ENCODE measurements around the gene RACK1. TPM values are rescaled to one million over a fixed set of nuclear protein-coding genes. Genes with fewer than 3 reads are reported as not detected.

The RACK1 gene
- total and polyA plus RNA-seq, 2 donors = 2,214 to 4,509 TPM

DNA sequence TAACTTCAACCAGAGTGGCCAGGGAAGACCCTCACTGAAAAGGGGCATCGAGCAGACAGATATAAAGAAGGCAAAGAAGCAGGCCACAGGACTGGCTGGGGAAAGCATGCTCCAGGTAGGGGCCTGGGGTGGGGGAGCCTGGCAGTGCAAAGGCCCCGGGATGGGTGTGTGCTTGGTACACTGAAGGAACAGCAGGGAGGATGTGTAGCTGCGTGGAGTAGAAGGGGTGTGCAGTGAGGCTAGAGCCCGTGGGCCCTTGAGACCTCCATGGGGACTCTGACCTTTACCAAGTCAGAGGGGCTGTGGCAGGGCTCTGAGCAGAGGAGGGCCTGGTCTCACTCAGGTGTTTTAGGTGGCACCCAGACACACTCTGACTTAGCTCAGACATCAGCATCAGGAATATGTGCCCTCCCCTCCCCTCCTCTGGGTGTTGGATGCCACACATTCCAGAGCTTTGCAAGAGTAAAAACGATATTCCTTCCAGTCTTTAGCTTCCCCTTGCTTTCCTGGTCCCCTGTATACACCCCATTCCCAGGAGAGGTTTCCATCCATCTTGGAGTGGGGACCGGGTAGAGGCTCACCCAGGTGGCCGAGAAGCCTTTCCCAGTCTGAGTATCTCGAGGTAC, 46.3 kb downstream of the RACK1 start:
- H3K27ac ChIP-seq (ENCODE audit: low read depth in 1 of 2, low read length in 1 of 2) = no peak overlapping the region
- peaks cover 3 to 6% of the 10 kb centered on the region in 2 donors for H3K4me1 ChIP-seq (ENCODE audit: control insufficient read depth in 2 of 2, insufficient read depth in 2 of 2, low read length in 2 of 2)
- no peaks in the 10 kb centered on the region for H3K9me3 ChIP-seq (ENCODE audit: control insufficient read depth in 2 of 2, insufficient read depth in 1 of 2, low read length in 1 of 2)
- no peak overlapping the region for H3K4me3 ChIP-seq (ENCODE audit: low read length in 2 of 2)
- no peak for DNase-seq (ENCODE audit: low read depth in 6 of 9, low spot score in 9 of 9)
- WGBS = 85% methylated on average over 8 of the region's 8 CpGs
- H3K27me3 ChIP-seq (ENCODE audit: control insufficient read depth in 2 of 2, insufficient read depth in 1 of 2, low read length in 1 of 2) = peaks cover 29 to 82% of the 10 kb centered on the region in 2 donors
- H3K36me3 ChIP-seq (ENCODE audit: control insufficient read depth in 2 of 2, insufficient read depth in 2 of 2, low read length in 1 of 2) = no peaks in the 10 kb centered on the region

DNA sequence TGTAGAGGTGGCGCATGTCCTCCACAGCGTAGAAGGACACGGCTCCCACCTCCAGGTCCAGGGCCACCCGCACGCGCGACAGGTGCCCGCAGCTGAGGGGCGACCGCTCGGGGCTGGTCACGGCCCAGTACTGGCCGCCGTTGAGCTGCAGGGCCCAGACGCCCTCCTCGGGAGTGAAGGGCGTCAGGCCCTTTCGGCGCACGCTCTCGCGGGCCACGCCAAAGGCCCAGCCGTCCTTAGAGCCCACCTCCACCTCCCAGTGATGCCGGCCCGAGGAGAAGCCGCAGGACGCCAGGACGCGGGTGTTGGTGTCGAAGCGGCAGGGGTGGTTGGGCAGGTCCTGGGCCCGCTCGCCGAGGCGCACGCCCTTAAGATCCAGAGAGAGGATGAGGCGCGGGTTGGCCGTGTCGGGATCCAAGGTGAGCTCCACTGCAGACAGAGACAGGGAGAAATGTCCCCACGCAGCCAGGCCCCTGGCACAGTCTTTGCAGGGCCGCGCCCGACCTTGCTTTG, 48.4 kb downstream of the RACK1 start:
- Histone ChIP-seq H3K4me1 (ENCODE audit: control insufficient read depth in 2 of 2, insufficient read depth in 2 of 2, low read length in 2 of 2) (peaks cover 7 to 21% of the 10 kb centered on the region in 2 donors), H3K9me3 (ENCODE audit: control insufficient read depth in 2 of 2, insufficient read depth in 1 of 2, low read length in 1 of 2) (no peaks in the 10 kb centered on the region), H3K4me3 (ENCODE audit: low read length in 2 of 2) (no peak overlapping the region), H3K27me3 (ENCODE audit: control insufficient read depth in 2 of 2, insufficient read depth in 1 of 2, low read length in 1 of 2) (peaks cover 11 to 73% of the 10 kb centered on the region in 2 donors), H3K36me3 (ENCODE audit: control insufficient read depth in 2 of 2, insufficient read depth in 2 of 2, low read length in 1 of 2) (no peaks in the 10 kb centered on the region), H3K27ac (ENCODE audit: low read depth in 1 of 2, low read length in 1 of 2) (no peak overlapping the region)
- WGBS = 91% methylated on average over 45 of the region's 45 CpGs
- no peak for DNase-seq (ENCODE audit: low read depth in 6 of 9, low spot score in 9 of 9)

DNA sequence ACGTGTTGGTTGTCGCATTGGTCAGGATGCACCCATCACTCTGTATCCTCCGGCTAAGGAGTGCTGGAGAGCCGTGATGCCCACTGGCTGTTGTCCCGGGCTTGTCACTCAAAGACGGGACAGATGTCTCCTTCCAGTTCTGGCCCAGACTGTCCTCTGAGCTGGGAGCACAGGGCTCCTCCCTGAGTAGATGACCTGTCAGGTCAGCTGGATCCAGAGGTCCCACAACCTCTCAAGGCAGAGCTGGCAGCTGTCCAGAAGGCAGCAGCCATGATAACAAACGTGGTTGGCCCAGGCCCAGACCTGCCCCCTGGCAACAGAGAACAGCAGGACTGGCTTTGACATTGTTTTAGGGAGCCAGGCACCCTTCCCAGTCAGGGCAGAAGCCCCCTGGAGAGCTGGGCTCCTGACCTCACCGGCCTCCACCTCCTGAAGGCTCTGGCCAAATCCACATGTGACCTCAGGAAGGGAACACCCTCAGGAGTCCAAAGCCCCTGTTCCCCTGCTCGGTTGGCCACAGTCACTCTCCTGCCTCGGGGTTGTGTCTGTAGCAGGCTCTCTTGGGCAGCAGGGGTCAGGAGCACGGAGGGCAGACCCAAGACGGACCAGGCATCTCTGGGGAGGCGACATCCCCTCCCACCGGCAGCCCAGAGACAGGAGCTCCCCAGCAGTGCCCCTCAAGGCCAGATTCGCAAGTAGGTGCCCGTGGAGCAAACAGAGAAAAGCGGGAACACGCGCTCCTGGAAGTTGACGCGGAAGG, 49.0 kb downstream of the RACK1 start:
- DNase-seq (ENCODE audit: low read depth in 6 of 9, low spot score in 9 of 9) = no peak
- Histone ChIP-seq H3K4me3 (ENCODE audit: low read length in 2 of 2) (no peak overlapping the region), H3K4me1 (ENCODE audit: control insufficient read depth in 2 of 2, insufficient read depth in 2 of 2, low read length in 2 of 2) (peaks cover 13 to 27% of the 10 kb centered on the region in 2 donors), H3K27ac (ENCODE audit: low read depth in 1 of 2, low read length in 1 of 2) (no peak overlapping the region), H3K36me3 (ENCODE audit: control insufficient read depth in 2 of 2, insufficient read depth in 2 of 2, low read length in 1 of 2) (no peaks in the 10 kb centered on the region), H3K9me3 (ENCODE audit: control insufficient read depth in 2 of 2, insufficient read depth in 1 of 2, low read length in 1 of 2) (no peaks in the 10 kb centered on the region), H3K27me3 (ENCODE audit: control insufficient read depth in 2 of 2, insufficient read depth in 1 of 2, low read length in 1 of 2) (peaks cover 10 to 73% of the 10 kb centered on the region in 2 donors)
- 88% methylated on average over 21 of the region's 21 CpGs for WGBS

DNA sequence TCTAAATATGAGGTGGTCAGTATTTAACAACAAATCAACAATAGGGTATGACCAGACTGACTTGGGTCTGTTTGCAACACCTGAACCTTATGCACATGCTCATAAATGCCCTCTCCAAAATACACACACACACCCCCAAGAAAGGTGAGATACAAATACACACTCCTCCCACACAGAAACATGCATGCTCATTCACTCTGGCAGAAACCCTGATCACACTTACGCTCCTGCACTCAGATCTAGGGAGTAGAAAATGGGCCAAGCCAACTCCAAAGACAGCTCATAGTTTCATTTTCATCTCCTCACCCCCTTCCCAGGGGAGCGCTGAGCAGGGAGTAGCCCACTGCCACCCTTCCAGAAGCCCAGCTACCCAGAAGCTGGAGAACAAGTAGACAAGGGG, 50.0 kb downstream of the RACK1 start:
- 58% methylated on average over 2 of the region's 2 CpGs for WGBS
- peaks cover 4 to 74% of the 10 kb centered on the region in 2 donors for H3K27me3 ChIP-seq (ENCODE audit: control insufficient read depth in 2 of 2, insufficient read depth in 1 of 2, low read length in 1 of 2)
- no peaks in the 10 kb centered on the region for H3K36me3 ChIP-seq (ENCODE audit: control insufficient read depth in 2 of 2, insufficient read depth in 2 of 2, low read length in 1 of 2)
- H3K4me3 ChIP-seq (ENCODE audit: low read length in 2 of 2) = no peak overlapping the region
- H3K4me1 ChIP-seq (ENCODE audit: control insufficient read depth in 2 of 2, insufficient read depth in 2 of 2, low read length in 2 of 2) = peaks cover 20 to 37% of the 10 kb centered on the region in 2 donors
- DNase-seq (ENCODE audit: low read depth in 6 of 9, low spot score in 9 of 9) = no peak
- H3K9me3 ChIP-seq (ENCODE audit: control insufficient read depth in 2 of 2, insufficient read depth in 1 of 2, low read length in 1 of 2) = peaks cover 0 to 6% of the 10 kb centered on the region in 2 donors
- no peak overlapping the region for H3K27ac ChIP-seq (ENCODE audit: low read depth in 1 of 2, low read length in 1 of 2)

DNA sequence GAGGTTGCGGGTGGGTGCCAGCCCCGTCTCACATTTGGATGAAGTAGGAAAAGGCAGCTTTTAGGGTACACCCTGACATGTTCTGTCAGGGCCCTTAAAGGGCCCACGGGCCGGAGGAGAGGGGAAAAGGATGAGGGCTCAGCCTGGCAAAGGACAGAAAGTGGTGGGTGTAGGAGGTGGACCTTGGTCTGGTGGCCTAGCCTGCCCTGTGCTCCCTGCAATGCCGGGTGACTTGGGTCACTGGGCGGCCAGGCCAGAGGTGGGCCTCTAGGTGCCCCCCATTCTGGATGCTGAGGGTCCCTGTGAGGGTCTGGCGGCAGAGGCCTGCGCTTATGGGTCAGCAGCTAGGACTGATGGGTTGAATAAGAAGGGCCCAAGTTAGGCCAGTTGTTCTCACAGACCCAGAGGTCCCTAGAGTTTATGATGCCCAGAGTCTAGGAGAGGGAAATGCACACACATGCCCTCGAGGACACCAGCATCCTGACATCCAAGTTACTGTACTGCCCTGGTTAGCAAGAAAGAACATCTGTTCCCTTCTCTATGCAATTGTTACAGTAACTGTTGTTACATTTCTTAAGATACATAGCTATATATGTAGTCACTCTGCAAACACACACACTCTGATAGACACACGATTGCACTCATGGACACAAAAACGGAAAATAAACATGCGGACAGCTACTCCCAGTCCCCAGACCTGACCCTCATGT, 51.2 kb downstream of the RACK1 start:
- 63% methylated on average over 12 of the region's 12 CpGs for WGBS
- H3K9me3 ChIP-seq (ENCODE audit: control insufficient read depth in 2 of 2, insufficient read depth in 1 of 2, low read length in 1 of 2) = peaks cover 0 to 6% of the 10 kb centered on the region in 2 donors
- H3K27me3 ChIP-seq (ENCODE audit: control insufficient read depth in 2 of 2, insufficient read depth in 1 of 2, low read length in 1 of 2) = peaks cover 4 to 73% of the 10 kb centered on the region in 2 donors
- peaks cover 20 to 47% of the 10 kb centered on the region in 2 donors for H3K4me1 ChIP-seq (ENCODE audit: control insufficient read depth in 2 of 2, insufficient read depth in 2 of 2, low read length in 2 of 2)
- H3K36me3 ChIP-seq (ENCODE audit: control insufficient read depth in 2 of 2, insufficient read depth in 2 of 2, low read length in 1 of 2) = no peaks in the 10 kb centered on the region
- H3K4me3 ChIP-seq (ENCODE audit: low read length in 2 of 2) = peak overlapping the region; percentile 88 to 97
- H3K27ac ChIP-seq (ENCODE audit: low read depth in 1 of 2, low read length in 1 of 2) = peak overlapping the region in 1 of 2 donors; percentile 96
- no peak for DNase-seq (ENCODE audit: low read depth in 6 of 9, low spot score in 9 of 9)

DNA sequence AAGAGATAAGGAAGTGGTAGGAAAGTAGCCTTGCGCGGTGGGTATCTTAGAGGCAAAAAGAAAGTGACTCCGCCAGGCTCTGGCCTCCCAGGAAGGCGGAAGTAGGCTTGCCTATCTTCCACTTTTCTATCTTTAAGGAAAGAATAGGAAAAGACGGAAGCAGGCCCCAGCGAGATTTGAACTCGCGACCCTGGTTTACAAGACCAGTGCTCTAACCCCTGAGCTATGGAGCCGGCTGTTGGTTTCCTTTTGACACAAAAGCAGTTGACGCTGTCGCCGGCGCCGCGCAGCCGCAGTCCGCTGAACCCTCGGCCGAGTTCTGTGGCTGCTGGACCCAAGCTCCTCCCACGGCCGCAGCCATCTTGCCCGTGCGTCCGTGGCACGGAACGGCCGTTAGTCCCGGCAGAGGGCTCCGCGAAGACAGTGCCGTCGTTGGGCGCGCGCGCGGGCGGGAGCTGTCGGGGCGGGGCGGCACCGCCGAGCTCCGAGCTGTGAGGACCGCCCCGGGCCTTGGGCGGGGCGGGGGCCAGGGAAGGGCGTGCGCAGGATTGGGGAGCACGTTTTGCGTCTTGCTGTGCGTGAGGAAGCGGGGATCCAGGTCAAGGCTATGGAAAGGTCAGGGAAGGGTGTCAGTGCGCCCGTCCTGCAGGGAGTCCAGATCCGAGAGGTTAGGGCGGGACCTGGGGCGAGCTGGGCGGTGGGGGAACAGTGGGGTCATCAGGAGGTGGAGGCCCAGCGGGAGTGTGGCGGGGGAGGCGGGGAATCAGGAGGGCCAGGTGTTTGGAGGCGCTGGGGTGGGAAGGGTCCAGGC, 52.0 kb downstream of the RACK1 start:
- Histone ChIP-seq H3K27ac (ENCODE audit: low read depth in 1 of 2, low read length in 1 of 2) (peak overlapping the region; percentile 64 to 96), H3K36me3 (ENCODE audit: control insufficient read depth in 2 of 2, insufficient read depth in 2 of 2, low read length in 1 of 2) (no peaks in the 10 kb centered on the region), H3K27me3 (ENCODE audit: control insufficient read depth in 2 of 2, insufficient read depth in 1 of 2, low read length in 1 of 2) (peaks cover 4 to 71% of the 10 kb centered on the region in 2 donors), H3K9me3 (ENCODE audit: control insufficient read depth in 2 of 2, insufficient read depth in 1 of 2, low read length in 1 of 2) (peaks cover 0 to 6% of the 10 kb centered on the region in 2 donors), H3K4me3 (ENCODE audit: low read length in 2 of 2) (peak overlapping the region; percentile 88 to 97), H3K4me1 (ENCODE audit: control insufficient read depth in 2 of 2, insufficient read depth in 2 of 2, low read length in 2 of 2) (peaks cover 20 to 49% of the 10 kb centered on the region in 2 donors)
- DNase-seq (ENCODE audit: low read depth in 6 of 9, low spot score in 9 of 9) = peak in 8 of 9 donors; percentile 85 to 97 (median 92)
- under 1% methylated on average over 64 of the region's 64 CpGs for WGBS

DNA sequence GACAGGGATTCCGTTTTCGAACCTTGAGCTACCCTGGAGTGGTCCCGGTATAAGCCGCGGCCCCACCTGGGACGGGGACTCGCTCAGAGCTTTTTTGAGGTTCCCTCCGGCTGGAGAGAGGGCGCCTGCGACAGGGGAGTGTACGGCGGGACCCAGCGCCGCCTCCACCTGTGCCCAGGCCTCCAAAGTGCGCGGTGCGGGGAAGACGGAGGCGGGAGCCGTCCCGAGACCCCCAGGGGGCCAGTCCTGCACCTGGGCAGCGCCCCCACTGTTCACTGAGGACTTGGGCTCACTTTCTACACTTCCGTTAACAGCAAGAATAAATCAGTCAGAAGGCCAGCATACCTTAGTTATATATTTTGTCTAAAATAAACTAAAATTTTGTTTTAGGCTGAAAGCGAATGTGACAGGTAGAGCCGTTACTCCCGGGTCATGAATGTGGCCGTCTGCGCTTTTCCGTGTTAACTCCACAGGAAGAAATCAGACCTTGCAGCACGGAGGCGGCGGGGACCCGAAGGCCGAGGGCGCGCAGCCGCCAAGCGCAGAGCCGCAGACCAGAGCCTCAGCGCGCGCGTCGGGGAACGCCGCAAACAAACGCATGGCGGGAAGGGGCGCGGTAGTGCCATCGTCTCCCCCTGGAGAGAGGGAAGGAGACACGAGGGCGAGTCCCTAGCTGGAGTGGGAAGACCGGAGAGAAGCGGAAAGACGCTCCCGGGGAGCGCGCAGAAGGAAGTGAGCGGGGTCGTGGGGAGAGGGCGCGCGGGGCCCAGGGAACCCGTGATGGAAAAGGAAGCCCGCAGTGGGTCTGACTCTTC, 52.8 kb downstream of the RACK1 start:
- peak in 3 of 9 donors; percentile 31 to 71 (median 50) for DNase-seq (ENCODE audit: low read depth in 6 of 9, low spot score in 9 of 9)
- Histone ChIP-seq H3K27ac (ENCODE audit: low read depth in 1 of 2, low read length in 1 of 2) (peak overlapping the region; percentile 48 to 87), H3K36me3 (ENCODE audit: control insufficient read depth in 2 of 2, insufficient read depth in 2 of 2, low read length in 1 of 2) (no peaks in the 10 kb centered on the region), H3K4me3 (ENCODE audit: low read length in 2 of 2) (peak overlapping the region; percentile 88 to 97), H3K9me3 (ENCODE audit: control insufficient read depth in 2 of 2, insufficient read depth in 1 of 2, low read length in 1 of 2) (peaks cover 0 to 6% of the 10 kb centered on the region in 2 donors), H3K27me3 (ENCODE audit: control insufficient read depth in 2 of 2, insufficient read depth in 1 of 2, low read length in 1 of 2) (peaks cover 4 to 69% of the 10 kb centered on the region in 2 donors), H3K4me1 (ENCODE audit: control insufficient read depth in 2 of 2, insufficient read depth in 2 of 2, low read length in 2 of 2) (peaks cover 20 to 49% of the 10 kb centered on the region in 2 donors)
- WGBS = under 1% methylated on average over 66 of the region's 66 CpGs

All from thymus (tissue), 11 donors.